MV-4-11 (cell line): ENCODE results near the gene TSHZ2.
"Not testable (repeated sequence)": the region's sequence is repeated elsewhere in the genome, so short reads cannot be mapped to it uniquely, and the experiment has no call there.

ENCODE experiments used
- DNase-seq: peaks from one replicate; lab custom pipeline; 2025; lab: John Stamatoyannopoulos, UW

Gene TSHZ2

DNA sequence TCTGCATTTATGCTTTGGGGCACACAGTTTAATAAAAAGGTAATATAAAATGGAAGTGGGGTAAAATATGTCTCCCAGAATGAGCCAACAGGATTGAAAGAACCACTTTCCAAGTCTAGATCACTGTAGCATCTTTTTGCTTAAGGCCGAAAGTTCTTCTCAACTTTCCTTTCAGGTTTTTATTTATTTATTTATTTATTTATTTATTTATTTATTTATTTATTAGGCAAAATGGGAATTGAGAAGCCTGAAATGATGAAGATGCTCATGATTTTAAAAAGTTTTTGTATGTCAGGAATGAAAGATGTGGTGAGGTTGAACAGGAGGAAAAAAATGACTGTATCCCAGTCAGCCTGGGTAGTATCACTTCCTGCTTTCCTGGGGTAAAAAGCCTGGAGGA lies 24.0 kb downstream of the TSHZ2 start:
- no peak for DNase-seq

DNA sequence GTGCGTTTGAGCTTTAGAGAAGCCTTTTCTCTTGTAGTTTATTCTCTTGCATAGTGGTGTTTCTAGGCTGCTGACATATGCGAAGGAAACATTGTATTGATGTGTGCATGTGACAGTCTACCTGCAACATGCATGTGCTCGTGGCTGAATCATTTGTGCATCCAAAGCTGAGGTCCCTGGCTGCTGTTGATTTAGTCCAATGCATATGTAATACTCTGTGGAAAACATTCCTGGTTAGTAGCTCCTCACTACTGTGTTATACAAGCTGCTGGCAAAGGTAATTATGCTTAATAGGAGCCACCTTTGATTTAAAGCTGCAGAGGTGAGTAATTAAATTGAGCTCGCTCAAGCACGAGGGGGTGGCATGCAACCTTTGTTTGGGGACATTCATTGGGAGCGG lies 24.5 kb downstream of the TSHZ2 start:
- no peak for DNase-seq

DNA sequence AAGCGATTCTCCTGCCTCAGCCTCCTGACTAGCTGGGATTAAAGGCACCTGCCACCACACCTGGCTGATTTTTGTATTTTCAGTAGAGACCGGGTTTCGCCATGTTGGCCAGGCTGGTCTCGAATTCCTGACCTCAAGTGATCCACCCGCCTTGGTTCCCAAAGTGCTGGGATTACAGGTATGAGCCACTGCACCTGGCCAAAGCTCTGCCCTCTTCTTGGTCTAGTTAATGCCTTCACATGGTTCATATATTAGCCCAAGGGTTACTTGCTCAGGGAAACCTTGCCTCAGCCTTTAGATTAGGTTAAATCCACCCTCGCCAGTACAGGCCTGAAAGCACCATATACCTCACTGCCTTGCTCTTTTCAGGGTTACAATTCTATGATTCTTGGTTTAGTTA lies 26.1 kb downstream of the TSHZ2 start:
- DNase-seq = no peak

DNA sequence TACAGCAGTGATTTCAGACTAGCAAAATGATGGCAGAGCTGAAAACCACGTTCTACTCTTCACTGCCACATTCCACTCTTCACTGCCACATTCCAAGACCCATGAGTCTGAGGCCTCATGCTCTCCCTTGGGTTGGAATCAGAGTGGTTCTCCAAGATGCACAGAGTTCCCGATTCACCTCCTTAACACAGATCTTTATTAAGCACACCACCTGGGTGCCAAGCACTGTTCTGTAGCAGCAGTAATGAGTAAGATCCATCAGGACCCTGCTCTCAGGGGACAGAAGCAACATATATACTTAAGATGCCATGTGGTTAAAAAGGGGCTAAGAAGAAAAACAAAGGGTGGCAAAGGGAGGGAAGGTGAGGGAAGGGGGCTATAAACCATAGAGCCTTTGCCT lies 26.9 kb downstream of the TSHZ2 start:
- DNase-seq = no peak

DNA sequence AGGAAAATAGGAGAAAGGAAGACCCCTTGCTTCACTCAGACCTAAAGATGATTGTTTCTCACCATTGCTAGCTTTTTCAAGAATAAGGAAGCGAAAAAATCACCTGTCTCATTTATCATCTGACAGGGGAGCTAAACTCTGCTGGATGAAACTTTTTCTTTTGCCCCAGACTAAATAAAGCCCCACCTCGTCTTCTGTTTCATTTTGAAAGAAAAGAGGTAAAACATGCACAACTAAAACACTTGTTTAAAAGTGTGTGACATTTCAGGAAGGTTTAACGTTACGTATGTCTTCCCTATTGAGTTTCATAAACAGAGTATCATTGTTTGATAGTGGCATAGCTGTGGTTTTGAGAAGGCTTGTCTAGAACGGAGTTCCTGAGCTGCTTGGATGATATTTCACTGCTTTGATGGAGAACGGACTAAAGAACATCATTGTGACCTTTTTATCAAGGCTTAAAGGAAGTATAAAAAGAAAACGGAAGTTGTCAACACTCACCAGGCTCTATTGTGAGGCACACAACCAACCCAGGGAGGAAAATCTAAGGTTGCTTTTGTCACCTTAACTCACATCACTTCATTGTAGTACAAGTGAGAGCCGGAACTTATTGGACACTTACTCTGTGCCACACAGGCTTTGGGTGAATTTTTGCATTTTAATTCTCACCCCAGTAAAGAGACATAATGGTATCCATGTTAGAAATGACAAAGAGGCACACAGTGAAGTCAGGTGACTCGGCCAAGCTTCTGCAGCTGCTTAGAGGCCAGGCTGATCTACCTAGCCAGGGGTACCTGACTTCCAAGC lies 29.5 kb downstream of the TSHZ2 start:
- DNase-seq = no peak

DNA sequence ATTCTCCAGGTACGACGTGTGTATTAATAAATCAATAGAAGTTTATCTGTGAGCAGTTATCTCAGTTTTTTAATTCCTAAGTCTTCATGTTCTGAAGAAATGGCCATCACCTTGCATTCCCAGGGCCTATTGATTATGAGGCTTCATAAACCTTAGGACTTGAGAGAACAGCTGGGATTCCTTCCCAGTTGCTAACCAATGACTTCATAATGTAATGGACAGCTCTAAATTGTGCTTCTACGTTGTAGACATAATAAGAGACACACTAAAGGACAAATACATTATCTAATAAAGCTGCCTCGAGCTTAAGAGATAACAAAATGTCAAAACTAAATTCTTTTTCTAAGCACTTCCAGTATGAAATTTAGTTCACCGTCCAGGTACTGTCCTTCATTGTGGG lies 30.6 kb downstream of the TSHZ2 start:
- no peak for DNase-seq

DNA sequence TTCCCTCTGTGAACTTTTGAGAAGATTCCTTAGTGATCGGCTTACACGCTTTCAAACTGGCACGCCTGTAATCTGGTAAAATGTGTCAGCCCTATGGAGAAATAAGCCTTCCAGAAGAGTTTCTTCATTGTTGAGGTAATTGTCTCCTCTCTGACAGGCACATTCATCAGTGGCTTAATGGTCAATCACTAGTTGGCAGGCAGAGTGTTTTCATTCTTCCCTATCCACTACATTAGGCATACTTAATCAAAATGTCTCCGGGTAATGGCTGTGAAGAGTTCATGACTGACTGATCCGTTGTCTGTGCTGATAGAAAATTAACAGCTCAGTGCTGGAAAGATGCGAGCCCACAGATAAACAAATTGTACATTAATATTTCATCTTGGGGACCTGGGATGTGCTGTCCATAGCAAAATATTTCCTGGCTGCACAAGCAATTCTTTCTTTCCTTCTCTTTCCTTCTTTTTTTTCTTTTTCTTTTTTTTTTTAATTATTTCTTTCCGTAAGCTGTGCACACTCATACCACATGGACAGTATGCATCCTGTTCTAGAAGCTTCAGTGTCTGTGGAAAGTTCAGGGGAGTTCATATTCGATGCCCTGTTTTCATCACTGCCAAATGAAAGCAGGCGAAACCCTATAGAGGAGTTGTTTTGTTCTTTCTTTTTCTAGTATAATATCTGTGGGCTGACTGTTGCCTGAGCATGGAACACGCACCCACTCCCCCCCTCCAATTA lies 31.4 kb downstream of the TSHZ2 start:
- no peak for DNase-seq

DNA sequence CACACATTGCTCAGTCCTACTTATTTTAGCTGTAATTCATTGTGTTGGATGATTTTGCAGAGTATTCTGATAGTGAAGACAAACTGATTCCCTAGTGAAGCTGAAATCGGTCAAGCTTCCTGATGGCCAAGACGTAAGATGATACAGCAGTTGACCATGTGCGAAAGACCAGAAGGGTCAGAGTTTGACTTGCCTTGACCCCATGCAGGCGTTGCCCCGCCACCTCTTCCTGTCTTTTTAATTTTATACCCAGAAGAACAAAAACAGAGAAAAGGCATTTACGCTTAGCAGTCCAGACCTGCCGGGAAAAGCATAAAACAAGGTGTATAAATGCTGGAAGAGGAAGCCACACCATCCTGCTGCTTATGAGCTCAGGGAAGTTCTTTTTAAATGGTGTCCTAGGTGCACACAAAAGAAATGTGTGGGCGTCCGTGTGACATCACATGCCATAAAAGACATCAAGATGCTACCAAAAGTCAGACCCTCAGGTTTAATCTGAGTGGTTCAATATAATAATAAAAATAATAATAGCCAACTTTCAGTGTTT lies 32.2 kb downstream of the TSHZ2 start:
- DNase-seq = no peak

DNA sequence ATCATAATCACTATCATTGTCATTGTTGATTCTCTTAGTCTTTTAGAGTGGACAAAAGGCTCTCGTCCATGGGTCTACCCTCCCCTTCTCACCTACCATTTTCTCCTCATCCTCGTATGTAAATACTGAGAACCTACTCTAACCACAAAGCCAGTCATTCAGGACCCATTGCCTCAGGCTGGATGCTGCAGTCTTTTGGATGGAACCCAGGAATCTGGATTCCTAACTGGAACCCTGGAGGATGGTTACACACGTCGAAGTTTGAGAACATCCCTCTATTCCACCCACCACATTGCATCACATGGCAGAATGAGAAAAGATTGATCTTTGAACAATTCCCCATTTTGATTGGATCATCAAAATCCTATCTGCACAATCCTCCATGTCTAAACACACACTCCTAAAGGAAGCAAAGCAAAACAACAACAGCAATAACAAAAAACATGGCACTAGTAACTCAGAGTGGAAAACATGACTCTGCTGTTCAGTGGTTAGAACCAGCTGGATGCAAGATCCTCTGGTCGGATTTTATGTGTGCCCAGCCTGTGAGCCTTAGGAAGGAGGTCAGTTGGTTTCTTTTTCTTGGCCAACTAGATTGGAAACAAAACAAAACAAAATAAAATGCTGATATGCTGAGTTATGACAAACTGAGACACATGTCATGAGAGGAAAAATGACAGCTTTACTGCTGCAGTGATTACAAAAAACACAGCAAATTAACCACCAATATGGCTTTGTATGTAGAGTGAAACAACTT lies 38.0 kb downstream of the TSHZ2 start:
- DNase-seq = no peak

DNA sequence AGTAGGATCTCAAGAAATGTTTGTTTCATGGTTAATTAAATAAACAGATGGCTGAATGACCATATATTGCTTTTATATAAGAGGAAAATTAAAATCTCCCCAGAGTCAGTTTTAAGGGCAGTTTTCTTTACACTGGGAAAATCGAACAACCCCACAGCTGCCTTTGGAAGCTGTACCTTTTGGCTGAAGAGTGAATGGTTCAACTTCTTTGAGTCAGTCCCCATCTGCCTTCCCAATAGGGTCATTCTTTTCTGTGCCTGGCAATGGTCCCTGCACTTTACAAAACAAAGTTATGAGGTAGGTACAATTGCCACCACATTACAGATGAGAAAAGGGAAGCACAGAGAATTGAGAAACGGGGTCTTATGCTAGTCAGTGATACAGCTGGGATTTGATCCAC lies 39.5 kb downstream of the TSHZ2 start:
- DNase-seq = no peak

DNA sequence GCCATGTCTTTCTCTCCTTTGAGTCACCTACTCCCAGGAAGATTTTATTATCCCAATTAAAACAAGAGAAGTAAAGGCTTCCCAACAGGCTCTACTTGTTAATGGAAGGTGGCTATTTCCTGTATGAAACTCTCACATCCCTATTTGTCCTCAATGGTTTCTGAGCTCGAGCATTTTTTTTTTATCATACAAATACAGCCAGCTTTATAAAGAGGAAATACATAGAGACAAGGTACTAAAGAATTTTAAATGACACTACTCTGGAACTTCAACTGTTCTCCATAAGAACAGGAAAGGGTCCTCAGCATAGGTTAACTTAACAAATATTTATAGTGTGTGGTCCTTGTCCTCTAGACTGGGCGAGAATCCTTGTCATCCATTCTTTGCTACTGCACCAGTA lies 41.0 kb downstream of the TSHZ2 start:
- no peak for DNase-seq

DNA sequence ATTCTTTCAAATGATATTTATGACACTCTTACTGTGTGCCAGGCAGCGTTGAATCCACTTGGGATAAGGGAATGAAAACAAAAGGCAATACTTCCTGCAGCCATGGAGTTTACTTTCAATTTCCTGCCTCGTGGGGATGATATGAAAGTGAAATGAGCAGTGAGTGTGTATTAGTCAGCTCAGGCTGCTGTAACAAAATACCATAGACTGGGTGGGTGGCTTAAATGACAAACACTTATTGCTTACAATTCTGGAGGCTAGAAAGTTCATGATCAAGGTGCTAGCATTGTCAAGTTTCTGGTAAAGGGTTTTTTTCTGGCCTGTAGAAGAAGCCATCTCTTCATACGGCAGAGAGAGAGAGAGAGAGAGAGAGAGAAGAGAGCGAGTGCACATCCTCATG lies 41.7 kb downstream of the TSHZ2 start:
- DNase-seq = no peak

DNA sequence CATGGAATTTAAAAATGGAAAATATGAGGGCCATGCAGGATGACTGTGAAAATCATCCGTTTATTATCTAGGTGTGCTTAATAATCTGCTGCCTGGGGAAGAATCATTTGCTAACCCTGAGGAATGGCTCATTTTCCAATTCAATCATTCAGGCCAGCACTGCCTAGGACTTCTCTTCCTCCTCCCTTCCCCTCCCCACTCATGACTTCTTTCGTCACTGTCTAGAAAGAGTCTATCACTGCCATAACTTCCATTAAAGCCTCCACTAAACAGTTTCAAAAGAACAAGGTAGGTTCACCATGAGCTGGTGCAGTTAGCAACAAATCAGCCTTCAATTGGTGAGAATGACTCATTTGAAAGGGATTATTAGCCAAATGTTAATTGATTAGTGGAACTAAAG lies 43.9 kb downstream of the TSHZ2 start:
- no peak for DNase-seq

DNA sequence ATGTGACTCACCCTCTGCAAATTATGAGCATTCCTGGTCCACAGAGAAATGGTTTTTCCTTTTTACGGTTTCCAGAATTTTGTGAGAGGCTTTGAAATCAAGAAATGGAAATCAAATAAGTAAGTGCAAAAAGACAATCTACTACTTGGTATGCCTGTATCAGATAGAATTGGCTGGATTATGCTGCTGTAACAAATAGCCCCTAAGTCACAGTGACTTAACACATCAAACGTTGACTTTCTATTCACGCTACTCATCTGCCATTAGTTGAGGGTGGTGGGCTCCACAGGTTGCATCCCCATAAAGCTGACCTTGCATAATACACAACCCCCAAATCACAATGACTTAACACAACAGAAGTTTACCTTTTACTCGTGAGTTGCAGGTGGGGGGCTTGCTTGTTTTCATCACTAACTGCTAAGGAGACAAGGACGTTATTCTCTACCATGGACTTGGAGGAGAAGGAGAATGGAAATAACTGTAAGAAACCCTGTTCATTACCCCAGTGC lies 44.4 kb downstream of the TSHZ2 start:
- DNase-seq = no peak

DNA sequence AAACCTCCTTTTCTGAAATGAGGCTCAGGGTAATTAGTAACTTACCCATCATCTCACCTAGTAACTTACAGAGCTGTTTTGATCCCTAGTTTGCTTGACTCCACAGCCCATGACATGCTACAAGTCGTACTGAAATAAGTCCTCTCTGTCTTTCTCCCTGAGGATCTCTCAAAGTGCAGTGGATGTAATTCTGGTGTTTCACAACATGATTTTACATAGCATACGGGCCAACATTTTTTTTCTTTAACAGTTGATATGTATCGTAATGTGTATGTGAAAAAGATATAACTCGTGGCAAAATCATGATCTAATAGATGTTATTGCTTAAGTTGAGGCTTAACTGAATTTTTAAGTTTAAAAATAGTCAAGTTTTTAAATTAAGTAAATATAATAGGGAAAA lies 45.0 kb downstream of the TSHZ2 start:
- DNase-seq = no peak

DNA sequence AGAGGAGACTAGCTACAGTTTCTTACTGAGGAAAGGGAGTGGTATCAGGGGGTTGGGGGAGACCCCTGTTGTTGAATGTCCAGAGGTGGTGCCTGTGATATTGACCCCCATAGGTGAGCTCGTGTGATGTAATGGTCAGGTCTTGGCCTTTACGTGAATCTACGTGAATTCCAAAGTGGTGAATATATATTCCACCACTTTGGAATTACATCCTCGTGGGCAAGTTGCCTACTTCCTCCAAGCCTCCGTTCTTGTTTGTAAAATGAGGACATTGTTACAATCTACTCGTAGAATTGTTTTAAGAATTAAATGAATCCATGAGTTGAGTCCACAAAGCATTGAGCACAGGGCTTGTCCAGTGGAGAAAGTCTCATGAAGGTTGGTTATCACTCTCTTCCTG lies 47.3 kb downstream of the TSHZ2 start:
- DNase-seq = no peak

DNA sequence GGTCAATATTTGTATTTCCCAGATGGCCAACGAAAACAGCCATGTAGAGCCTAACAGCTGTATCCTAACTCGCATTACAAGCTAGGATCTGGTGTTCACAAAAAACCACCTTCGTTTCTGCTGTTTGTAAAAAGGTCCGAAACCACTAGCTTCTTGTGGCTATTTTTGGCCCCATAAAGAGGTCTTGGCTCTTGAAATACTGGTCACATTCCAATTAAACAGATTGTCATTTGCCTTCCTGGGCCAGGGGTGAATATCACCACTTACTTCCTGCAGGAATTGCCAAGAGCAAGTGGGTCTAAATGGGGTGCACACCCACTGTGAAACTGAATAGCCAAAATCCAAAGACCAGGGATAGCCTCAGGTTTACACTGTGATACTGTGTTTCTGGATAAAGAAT lies 48.2 kb downstream of the TSHZ2 start:
- no peak for DNase-seq

DNA sequence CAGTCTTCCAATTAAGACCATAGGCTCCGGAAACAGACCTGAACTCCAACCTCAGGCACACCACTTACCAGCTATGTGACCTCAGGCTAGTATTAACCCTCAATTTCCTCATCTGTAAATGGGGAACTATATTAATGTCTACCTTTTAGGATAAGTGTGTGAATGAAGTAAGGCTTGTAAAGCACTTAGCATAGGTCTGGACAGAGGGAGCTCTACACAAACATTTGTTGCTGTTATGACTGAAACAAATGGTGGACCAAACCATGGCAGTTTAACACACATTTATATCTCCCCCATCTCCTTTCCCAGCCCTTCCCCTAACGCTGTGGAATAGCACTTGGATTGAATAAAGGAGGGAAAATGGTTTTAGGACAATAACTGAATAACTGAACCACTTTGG lies 48.7 kb downstream of the TSHZ2 start:
- no peak for DNase-seq

DNA sequence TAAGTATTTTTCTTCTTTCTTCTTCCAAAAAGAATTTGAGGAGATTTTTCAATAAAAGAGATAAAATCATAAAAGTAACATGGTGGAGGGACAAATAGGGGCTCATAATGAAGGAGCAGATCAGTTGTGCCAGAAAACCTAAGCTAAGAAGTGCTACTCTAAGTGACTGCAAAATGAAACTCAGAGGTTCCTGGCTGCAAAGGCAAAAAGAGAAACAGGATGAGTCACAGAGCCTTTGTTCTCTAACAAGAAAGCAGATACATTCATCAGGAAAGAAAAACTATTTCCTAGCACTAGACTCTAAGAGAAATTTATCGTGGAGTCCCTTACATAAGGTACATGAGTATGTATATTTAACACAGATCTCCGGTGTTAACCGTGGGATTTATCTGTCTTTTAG lies 49.8 kb downstream of the TSHZ2 start:
- no peak for DNase-seq

DNA sequence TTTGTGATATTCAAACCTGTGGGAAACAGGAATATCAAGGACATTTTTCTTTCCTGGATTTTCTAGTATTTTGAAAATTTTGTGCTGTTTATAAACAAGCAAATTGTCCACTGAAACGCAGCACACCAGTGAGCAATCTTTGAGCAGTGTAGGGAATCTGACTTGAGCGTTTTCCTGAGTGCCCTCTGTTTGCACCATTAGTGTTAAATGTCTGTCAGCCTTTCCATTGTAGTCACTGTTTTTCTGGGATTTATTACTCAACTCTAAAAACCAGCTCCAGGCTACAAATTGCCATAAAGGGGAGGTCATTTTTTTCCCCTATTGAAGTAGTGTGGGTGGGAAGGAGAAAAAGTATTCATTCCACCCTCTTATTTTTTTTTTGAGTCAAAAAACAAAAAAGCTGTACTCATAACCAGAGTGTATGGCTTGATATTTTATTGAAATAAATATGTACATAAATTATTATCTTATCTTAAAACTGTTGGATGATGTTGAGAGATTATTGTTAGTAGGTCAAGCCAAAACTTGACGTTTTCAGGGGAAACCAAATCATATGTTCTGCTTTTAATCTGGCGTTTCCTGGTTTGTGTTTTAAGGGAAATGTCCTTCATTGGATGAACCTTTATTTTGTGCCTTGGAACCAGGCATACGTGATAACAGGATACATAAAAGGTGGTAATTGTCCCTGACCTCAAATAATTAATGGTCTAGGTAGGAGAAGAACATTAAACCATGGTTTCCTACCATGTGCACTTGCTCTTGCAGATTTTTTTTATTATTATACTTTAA lies 51.8 kb downstream of the TSHZ2 start:
- DNase-seq = no peak

DNA sequence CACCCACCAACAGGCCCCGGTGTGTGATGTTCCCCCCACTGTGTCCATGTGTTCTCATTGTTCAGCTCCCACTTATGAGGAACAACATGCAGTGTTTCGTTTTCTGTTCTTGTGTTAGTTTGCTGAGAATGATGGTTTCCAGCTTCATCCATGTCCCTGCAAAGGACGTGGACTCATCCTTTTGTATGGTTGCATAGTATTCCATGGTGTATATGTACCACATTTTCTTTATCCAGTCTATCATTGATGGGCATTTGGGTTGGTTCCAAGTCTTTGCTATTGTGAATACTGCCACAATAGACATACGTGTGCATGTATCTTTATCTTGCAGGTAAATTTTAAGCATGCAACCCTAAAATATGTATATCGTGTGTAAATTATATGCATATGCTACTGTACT lies 52.5 kb downstream of the TSHZ2 start:
- not testable (repeated sequence) for DNase-seq

DNA sequence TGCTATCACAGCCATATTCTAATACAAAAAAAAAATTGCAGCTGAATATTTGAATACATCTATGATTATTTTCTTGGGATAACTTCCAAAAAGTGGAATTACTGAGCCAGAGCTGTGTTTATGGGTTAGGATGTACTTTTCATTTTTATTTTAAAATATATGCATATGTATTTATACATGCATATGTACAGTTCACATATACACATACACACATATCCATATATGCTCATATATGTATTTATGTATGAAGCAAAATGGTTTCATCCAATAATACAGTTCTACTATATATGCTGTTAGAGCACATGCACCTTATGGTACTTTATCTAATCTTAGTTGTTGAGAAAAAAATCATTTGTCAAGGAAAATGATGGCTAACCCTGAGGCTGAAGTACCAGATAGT lies 54.9 kb downstream of the TSHZ2 start:
- no peak for DNase-seq
